HG02884 (cell line): ENCODE measurements around the gene TGFBI.

ENCODE experiments used
- ATAC-seq: cut with Tn5 transposase; IDR thresholded peaks from one replicate; pipeline ENCODE4 v1.9.1; 2021; ENCODE audit warnings: mild to moderate bottlenecking, moderate library complexity; ENCODE audit not compliant: unreplicated experiment

TGFBI gene

GRCh38 chr5:136084698-136085097 is 55.9 kb downstream of the TGFBI start:
- ATAC-seq = no peak

- no peak for ATAC-seq
Measured at GRCh38 chr5:136086783-136087566, 58.2 kb downstream of the TGFBI start.

- ATAC-seq = no peak
Measured at GRCh38 chr5:136087961-136088871, 59.4 kb downstream of the TGFBI start.

- ATAC-seq = no peak
Measured at GRCh38 chr5:136089791-136090190, 61.0 kb downstream of the TGFBI start.

GRCh38 chr5:136090319-136090718 is 61.5 kb downstream of the TGFBI start:
- no peak for ATAC-seq

GRCh38 chr5:136094189-136094912 is 65.6 kb downstream of the TGFBI start:
- ATAC-seq = no peak

- no peak for ATAC-seq
Measured at GRCh38 chr5:136094913-136095641, 66.3 kb downstream of the TGFBI start.

- ATAC-seq = no peak
Measured at GRCh38 chr5:136098176-136098575, 69.4 kb downstream of the TGFBI start.

- no peak for ATAC-seq
Measured at GRCh38 chr5:136099870-136100269, 71.1 kb downstream of the TGFBI start.

GRCh38 chr5:136101884-136102283 is 73.1 kb downstream of the TGFBI start:
- ATAC-seq = no peak

GRCh38 chr5:136103118-136103517 is 74.3 kb downstream of the TGFBI start:
- ATAC-seq = no peak

GRCh38 chr5:136104306-136104965 is 75.6 kb downstream of the TGFBI start:
- no peak for ATAC-seq

- no peak for ATAC-seq
Measured at GRCh38 chr5:136106351-136107031, 77.7 kb downstream of the TGFBI start.

GRCh38 chr5:136108180-136108611 is 79.4 kb downstream of the TGFBI start:
- peak; percentile 58 for ATAC-seq

GRCh38 chr5:136108766-136109165 is 80.0 kb downstream of the TGFBI start:
- no peak for ATAC-seq

GRCh38 chr5:136109453-136110135 is 80.8 kb downstream of the TGFBI start:
- no peak for ATAC-seq
